ENCODE results near the gene MGLL.

The MGLL gene

DNA sequence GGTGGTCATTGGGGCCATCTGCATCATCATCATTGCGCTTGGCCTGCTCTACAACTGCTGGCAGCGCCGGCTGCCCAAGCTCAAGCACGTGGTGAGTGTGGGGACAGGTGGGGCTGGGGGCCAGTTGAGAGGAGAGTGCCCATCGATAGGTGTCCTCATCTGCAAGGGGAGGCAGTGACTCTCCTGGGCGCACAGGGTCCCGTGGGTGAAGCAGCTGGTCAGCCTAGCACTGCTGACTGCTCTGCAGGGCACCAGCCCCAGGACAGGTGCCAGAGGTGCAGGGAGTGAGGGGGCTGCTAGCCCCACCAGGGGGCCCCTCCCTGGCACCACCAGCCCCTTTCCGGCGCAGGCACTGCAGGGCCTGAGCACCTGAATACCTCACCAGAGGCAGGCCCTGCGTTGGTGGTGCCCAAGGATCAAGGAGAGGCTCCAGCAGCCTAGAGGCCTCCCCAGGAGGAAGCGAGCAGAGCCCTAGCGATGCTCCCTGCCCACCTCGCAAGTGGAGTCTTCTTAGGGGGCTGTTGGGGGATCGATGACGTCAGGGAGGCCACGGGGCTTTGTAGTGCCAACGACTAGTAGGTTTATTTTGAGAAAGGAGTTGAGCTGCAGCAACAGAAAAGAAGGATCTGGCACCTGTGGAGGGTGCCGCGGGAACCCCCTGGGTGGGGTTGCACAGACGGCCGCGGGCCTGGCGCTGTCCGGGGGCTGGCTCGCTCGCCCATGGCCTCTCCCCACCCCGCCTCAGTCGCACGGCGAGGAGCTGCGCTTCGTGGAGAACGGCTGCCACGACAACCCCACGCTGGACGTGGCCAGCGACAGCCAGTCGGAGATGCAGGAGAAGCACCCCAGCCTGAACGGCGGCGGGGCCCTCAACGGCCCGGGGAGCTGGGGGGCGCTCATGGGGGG is 150.5 kb downstream of the MGLL start:
- H3K4me3 ChIP-seq (replicated peaks; ENCODE audit: low read depth, low read length), result peak overlapping the region; percentile 54
- TF ChIP-seq, protein P1, sequence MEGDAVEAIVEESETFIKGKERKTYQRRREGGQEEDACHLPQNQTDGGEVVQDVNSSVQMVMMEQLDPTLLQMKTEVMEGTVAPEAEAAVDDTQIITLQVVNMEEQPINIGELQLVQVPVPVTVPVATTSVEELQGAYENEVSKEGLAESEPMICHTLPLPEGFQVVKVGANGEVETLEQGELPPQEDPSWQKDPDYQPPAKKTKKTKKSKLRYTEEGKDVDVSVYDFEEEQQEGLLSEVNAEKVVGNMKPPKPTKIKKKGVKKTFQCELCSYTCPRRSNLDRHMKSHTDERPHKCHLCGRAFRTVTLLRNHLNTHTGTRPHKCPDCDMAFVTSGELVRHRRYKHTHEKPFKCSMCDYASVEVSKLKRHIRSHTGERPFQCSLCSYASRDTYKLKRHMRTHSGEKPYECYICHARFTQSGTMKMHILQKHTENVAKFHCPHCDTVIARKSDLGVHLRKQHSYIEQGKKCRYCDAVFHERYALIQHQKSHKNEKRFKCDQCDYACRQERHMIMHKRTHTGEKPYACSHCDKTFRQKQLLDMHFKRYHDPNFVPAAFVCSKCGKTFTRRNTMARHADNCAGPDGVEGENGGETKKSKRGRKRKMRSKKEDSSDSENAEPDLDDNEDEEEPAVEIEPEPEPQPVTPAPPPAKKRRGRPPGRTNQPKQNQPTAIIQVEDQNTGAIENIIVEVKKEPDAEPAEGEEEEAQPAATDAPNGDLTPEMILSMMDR (IDR thresholded peaks at IDR 0.05; ENCODE audit: low read depth, low read length, missing control alignments), result no peak
- no peak for DNase-seq (ENCODE audit: extremely low read depth, low read depth)

DNA sequence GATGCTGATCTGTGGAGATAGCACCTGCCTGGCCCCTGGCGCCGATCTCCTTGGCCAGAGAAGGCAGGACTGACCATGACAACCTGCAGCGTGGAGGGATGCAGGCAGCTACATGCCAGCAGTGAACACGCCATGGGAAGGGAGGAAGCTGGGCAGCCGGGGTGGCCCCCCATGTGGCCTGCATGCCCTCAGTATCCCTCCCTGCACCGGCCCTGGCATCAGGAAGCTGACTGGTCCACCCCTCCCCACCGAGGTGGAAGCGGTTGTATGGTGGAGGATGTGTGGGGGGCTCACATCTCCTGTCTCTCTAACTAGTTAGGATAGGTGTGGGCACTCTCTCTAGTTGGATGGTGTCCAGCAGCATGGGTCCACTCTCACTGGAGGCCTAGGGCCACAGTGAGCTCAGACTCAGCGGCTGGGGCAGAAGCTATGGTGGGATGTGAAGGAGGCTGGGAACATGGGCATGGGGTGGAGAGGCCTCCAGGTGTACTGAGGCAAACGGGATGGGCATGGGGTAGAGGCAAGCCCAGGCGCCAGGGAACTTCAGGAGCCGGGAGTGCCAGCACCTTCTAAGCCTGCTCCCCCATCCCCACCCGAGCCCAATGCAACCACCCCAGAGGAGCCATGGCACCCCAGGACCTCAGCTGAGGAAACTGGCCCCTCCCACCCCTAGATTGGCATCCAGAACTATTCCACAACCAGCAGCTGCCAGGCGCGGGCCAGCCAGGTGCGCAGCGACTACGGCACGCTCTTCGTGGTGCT is 151.4 kb downstream of the MGLL start:
- TF ChIP-seq, protein P1 (IDR thresholded peaks at IDR 0.05; ENCODE audit: low read depth, low read length, missing control alignments), result no peak
- DNase-seq (ENCODE audit: extremely low read depth, low read depth), result no peak
- no peak overlapping the region for H3K4me3 ChIP-seq (replicated peaks; ENCODE audit: low read depth, low read length)

DNA sequence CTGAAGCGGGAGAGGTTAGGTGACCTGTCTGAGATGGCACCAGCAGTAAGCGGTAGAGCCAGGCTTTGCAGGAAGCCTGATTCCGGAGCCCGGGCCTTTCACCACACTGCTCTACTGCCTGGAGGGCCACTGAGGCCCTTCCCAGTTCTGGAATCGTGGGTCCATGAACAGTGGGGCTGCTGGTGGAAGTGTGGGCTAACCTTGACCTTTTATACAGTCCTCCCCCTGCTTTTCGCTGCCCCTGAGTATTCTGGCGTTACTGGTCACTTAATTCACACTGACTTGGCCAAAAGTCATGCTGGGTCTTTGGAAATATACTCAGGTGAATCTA is 152.1 kb downstream of the MGLL start:
- no peak for DNase-seq (ENCODE audit: extremely low read depth, low read depth)
- TF ChIP-seq, protein P1 (IDR thresholded peaks at IDR 0.05; ENCODE audit: low read depth, low read length, missing control alignments), result no peak
- no peak overlapping the region for H3K4me3 ChIP-seq (replicated peaks; ENCODE audit: low read depth, low read length)

DNA sequence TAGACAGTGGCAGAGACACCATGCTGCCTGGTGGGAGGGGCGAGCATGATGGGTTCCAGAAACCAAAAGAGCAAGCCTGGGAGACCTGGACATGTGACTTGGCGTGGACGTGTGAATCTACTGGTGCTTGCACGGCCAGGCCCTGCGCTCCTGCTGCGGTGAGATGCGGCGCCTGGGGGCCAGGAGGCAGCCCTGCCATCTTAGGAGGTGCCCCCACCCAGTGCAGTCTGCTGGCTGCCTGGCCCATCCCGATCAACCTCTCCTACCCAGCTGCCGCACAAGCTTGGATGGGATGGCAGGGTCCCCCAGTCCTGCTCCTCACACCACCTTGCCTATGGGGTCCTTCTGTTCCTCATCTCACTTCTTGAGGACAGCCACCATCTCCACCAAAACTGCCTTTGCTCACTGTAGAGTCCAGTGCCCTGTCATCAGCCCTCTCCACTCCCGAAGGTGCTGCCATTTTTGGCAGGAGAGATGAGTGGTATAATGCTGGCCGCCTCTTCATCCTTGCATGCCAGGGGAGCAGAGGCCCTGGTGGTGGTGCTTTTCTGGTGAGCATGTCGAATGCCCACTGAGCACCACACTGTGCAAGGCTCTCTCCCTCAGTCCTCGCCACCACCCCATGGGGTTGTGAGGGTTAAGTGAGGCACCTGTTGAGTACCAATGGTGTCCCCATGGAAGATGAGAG is 152.6 kb downstream of the MGLL start:
- TF ChIP-seq, protein P1 (IDR thresholded peaks at IDR 0.05; ENCODE audit: low read depth, low read length, missing control alignments), result no peak
- no peak overlapping the region for H3K4me3 ChIP-seq (replicated peaks; ENCODE audit: low read depth, low read length)
- no peak for DNase-seq (ENCODE audit: extremely low read depth, low read depth)

DNA sequence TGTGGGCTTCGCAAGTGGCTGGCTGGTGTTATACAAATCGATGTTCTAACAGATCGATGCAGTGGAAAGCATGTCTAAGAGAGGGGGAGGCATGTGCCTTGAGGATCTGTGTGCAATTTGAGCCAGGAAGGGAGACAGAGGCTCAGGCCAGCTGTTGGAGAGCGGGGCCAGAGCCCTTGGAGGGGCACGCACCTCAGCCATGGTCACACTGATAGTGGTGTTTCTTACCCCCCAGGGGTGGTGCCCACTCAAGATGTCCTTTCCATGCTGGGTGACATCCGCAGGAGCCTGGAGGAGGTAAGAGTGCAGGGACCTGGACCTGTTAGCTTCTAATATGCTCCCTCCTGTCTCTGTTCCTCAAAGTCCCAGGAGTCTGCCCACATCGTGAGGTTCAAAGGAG is 153.4 kb downstream of the MGLL start:
- TF ChIP-seq, protein P1 (IDR thresholded peaks at IDR 0.05; ENCODE audit: low read depth, low read length, missing control alignments), result no peak
- H3K4me3 ChIP-seq (replicated peaks; ENCODE audit: low read depth, low read length), result no peak overlapping the region
- no peak for DNase-seq (ENCODE audit: extremely low read depth, low read depth)

DNA sequence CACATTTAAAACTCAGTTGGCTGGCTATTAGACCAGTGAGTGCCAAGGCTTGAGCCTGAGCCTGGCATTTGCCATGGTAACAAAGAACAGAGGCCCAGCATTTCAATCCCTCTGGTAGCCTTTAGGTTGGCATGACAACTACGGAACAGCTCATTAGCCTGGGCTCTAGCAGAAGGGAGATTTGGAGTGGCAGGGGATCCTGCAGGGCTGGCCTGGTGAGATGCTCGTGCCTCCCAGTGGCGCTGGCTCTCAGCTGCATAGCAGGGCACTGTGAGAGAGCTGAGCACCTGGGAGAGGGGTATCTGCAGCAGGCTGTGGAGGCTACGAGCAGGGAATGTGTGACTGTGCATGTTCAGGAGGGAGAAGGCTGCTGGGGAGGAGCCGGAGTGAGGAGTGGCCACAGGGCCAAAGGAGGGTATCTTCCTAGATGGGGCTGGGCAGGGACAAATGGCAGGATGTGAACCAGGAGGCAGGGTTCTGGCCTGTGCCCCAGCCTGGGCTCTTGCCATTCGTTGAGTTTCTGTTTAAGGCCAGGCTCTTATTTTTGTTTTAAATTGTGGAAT is 155.1 kb downstream of the MGLL start:
- H3K4me3 ChIP-seq (replicated peaks; ENCODE audit: low read depth, low read length), result no peak overlapping the region
- no peak for DNase-seq (ENCODE audit: extremely low read depth, low read depth)
- TF ChIP-seq, protein P1 (IDR thresholded peaks at IDR 0.05; ENCODE audit: low read depth, low read length, missing control alignments), result no peak
